ENCODE data around the gene ZNF444.

DNA sequence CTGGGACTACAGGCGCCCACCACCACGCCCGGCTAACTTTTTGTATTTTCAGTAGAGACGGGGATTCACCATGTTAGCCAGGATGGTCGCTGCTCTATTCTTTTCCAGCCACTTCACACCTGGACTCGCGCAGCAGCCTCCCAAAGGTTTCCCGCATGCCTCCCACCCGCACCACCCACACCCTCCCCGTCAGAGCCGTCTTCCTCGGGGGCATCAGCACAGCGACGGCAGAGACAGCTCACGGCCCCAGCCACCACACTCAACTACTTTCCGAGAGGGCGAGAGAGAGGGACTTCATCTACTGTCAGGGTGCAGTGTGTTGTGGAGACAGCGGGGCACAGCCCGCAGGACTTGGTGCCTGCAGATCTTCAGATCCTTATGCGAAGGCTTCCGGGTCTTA is 25.6 kb upstream of the ZNF444 start:
- TF ChIP-seq, protein P1, sequence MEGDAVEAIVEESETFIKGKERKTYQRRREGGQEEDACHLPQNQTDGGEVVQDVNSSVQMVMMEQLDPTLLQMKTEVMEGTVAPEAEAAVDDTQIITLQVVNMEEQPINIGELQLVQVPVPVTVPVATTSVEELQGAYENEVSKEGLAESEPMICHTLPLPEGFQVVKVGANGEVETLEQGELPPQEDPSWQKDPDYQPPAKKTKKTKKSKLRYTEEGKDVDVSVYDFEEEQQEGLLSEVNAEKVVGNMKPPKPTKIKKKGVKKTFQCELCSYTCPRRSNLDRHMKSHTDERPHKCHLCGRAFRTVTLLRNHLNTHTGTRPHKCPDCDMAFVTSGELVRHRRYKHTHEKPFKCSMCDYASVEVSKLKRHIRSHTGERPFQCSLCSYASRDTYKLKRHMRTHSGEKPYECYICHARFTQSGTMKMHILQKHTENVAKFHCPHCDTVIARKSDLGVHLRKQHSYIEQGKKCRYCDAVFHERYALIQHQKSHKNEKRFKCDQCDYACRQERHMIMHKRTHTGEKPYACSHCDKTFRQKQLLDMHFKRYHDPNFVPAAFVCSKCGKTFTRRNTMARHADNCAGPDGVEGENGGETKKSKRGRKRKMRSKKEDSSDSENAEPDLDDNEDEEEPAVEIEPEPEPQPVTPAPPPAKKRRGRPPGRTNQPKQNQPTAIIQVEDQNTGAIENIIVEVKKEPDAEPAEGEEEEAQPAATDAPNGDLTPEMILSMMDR (conservative IDR thresholded peaks at IDR 0.05; ENCODE audit: low read depth, low read length) = no peak
- TF ChIP-seq EZH2 (IDR thresholded peaks at IDR 0.05; ENCODE audit: low read length, unreplicated experiment) (no peak), EZH2phosphoT487 (IDR thresholded peaks at IDR 0.05; ENCODE audit: borderline replicate concordance, low read length) (no peak)
